Gastrocnemius medialis (tissue), 4 donors: ENCODE results near the gene STYX. TPM values are rescaled to one million over a fixed set of nuclear protein-coding genes. Genes with fewer than 3 reads are reported as not detected.
A peak's percentile ranks its signal among the peaks of the same experiment; 100 is the strongest.
"Not testable (repeated sequence)": the region's sequence is repeated elsewhere in the genome, so short reads cannot be mapped to it uniquely, and the experiment has no call there.

Source experiments
- ATAC-seq, 2 donors: fragments of 150-250 bp; one replicate each; pipeline ENCODE4 v1.9.1; 2016
- DNase-seq, 2 donors: peaks; one replicate each; pipeline ENCODE4 v3.0.0-alpha.2; 2019
- H3K27ac ChIP-seq, 4 donors: fragments of 200-600 bp; sonication (generic); 1 replicate in 1 of 4; 2 replicates in 3 of 4; pipeline ENCODE4 v1.5.1; 2016 to 2018; ENCODE audit warnings: mild to moderate bottlenecking in 2 of 4, moderate library complexity in 1 of 4
- H3K27me3 ChIP-seq, 3 donors: fragments of 200-600 bp; sonication (generic) in 2 of 3; 1 replicate in 1 of 3; 2 replicates in 2 of 3; pipeline versions ENCODE4 v1.5.1 to v1.6.0; 2016 to 2019; ENCODE audit warnings: mild to moderate bottlenecking in 1 of 3, moderate library complexity in 1 of 3
- H3K36me3 ChIP-seq, 2 donors: fragments of 200-600 bp; sonication (generic) in 1 of 2; one replicate each; pipeline ENCODE4 v1.5.1; 2017 to 2018
- H3K4me1 ChIP-seq, 2 donors: fragments of 200-600 bp; sonication (generic) in 1 of 2; one replicate each; pipeline ENCODE4 v1.5.1; 2016 to 2017; ENCODE audit warnings: mild to moderate bottlenecking in 2 of 2
- H3K4me3 ChIP-seq, 4 donors: fragments of 200-600 bp; sonication (generic) in 3 of 4; 1 replicate in 1 of 4; 2 replicates in 3 of 4; pipeline ENCODE4 v1.5.1; 2016 to 2019; ENCODE audit warnings: mild to moderate bottlenecking in 2 of 4
- H3K9me3 ChIP-seq, 3 donors: fragments of 200-600 bp; sonication (generic) in 2 of 3; 1 replicate in 1 of 3; 2 replicates in 2 of 3; pipeline ENCODE4 v1.5.1; 2016 to 2019
- CTCF ChIP-seq, 5 experiments: fragments of 450-650 bp in 3 of 5; fragments of 200-600 bp in 2 of 5; sonication (generic) in 2 of 5; IDR thresholded peaks in 4 of 5; conservative IDR thresholded peaks in 1 of 5; 1 replicate in 4 of 5; 2 replicates in 1 of 5; pipeline ENCODE4 v1.5.1; 2016 to 2019; ENCODE audit warnings: antibody characterized with exemption in 5 of 5, mild to moderate bottlenecking in 3 of 5, moderate library complexity in 3 of 5
- POLR2A ChIP-seq, 2 donors: fragments of 450-650 bp; IDR thresholded peaks; one replicate each; pipeline ENCODE4 v1.6.1; 2017; ENCODE audit warnings: antibody characterized with exemption in 2 of 2, mild to moderate bottlenecking in 2 of 2, moderate library complexity in 2 of 2
- in situ Hi-C, 4 donors: fragments of 200-750 bp; cut with MboI; loops; one replicate each; pipeline versions ENCODE4 v1.15.0 to v1.8.0; 2017; ENCODE audit warnings: low sequenced_read_pairs in 4 of 4
- intact Hi-C: fragments of 100-400 bp; cut with DNase I; formaldehyde crosslinking; loops from one replicate; pipeline ENCODE4 v1.15.1; 2023; ENCODE audit warnings: low total_unique reads
- total RNA-seq, 4 donors: library from RNA; depleted of rRNA; stranded (reverse); fragments of >200 nt; gene quantifications; one replicate each; pipeline versions ENCODE4 v1.1.0 to v1.2.3, GENCODE V29; 2016

STYX gene
- total RNA-seq, 4 donors from 2014 or later, result 17.1 to 30.7 (median 20.3) TPM

GRCh38 chr14:52716155-52716554, 13.8 kb upstream of the STYX start:
- Histone ChIP-seq H3K27ac (no peak overlapping the region), H3K9me3 (no peaks in the 10 kb centered on the region), H3K4me3 (no peak overlapping the region), H3K36me3 (peaks cover 2 to 95% of the 10 kb centered on the region in 2 donors), H3K4me1 (peaks cover 3 to 8% of the 10 kb centered on the region in 2 donors), H3K27me3 (no peaks in the 10 kb centered on the region)
- in situ Hi-C loops, result no loop called here
- intact Hi-C loops, result no loop called here
- TF ChIP-seq CTCF (IDR thresholded peaks at IDR 0.05 in 4 of 5, conservative IDR thresholded peaks at IDR 0.05 in 1 of 5) (no peak), POLR2A (IDR thresholded peaks at IDR 0.05) (no peak)
- DNase-seq, result no peak
- ATAC-seq, result no peak

GRCh38 chr14:52723514-52724359, 6.2 kb upstream of the STYX start:
- Histone ChIP-seq H3K4me3 (no peak overlapping the region), H3K27ac (no peak overlapping the region), H3K9me3 (no peaks in the 10 kb centered on the region), H3K4me1 (no peaks in the 10 kb centered on the region), H3K36me3 (peaks cover 0 to 89% of the 10 kb centered on the region in 2 donors), H3K27me3 (no peaks in the 10 kb centered on the region)
- no peak for TF ChIP-seq CTCF (IDR thresholded peaks at IDR 0.05 in 4 of 5, conservative IDR thresholded peaks at IDR 0.05 in 1 of 5)
- no peak for TF ChIP-seq POLR2A (IDR thresholded peaks at IDR 0.05)
- ATAC-seq (no peak), DNase-seq (no peak)
- intact Hi-C loops, result no loop called here
- in situ Hi-C loops, result no loop called here

GRCh38 chr14:52724360-52724644, 5.7 kb upstream of the STYX start:
- no peak for DNase-seq
- peaks cover 0 to 84% of the 10 kb centered on the region in 2 donors for H3K36me3 ChIP-seq
- H3K9me3 ChIP-seq, result no peaks in the 10 kb centered on the region
- in situ Hi-C loops (no loop called here), intact Hi-C loops (no loop called here)
- ATAC-seq, result no peak
- no peaks in the 10 kb centered on the region for H3K27me3 ChIP-seq
- H3K4me3 ChIP-seq, result no peak overlapping the region
- H3K27ac ChIP-seq, result no peak overlapping the region
- no peaks in the 10 kb centered on the region for H3K4me1 ChIP-seq
- TF ChIP-seq POLR2A (IDR thresholded peaks at IDR 0.05), result no peak
- no peak for TF ChIP-seq CTCF (IDR thresholded peaks at IDR 0.05 in 4 of 5, conservative IDR thresholded peaks at IDR 0.05 in 1 of 5)

GRCh38 chr14:52727509-52727908, 2.5 kb upstream of the STYX start:
- in situ Hi-C loops, DNase-seq, intact Hi-C loops: not testable (repeated sequence)

GRCh38 chr14:52729035-52729434, 931 bp upstream of the STYX start:
- H3K27me3 ChIP-seq, H3K4me3 ChIP-seq, ATAC-seq, DNase-seq, intact Hi-C loops, in situ Hi-C loops, H3K9me3 ChIP-seq: not testable (repeated sequence)
- H3K4me1 ChIP-seq, result peaks cover 11 to 13% of the 10 kb centered on the region in 2 donors
- H3K36me3 ChIP-seq, result peaks cover 0 to 49% of the 10 kb centered on the region in 2 donors
- peak overlapping the region; percentile 90 to 98 (median 94) for H3K27ac ChIP-seq

More at GRCh38 chr14:52727509-52727908, 2.5 kb upstream of the STYX start:
- not testable (repeated sequence) for H3K9me3 ChIP-seq, H3K4me3 ChIP-seq, H3K27me3 ChIP-seq, ATAC-seq, H3K27ac ChIP-seq
- Histone ChIP-seq H3K4me1 (peaks cover 11 to 13% of the 10 kb centered on the region in 2 donors), H3K36me3 (peaks cover 0 to 54% of the 10 kb centered on the region in 2 donors)
